Epithelial cell of umbilical artery (primary cell): ENCODE measurements around the gene PDE1C. TPM values are rescaled to one million over a fixed set of nuclear protein-coding genes. Genes with fewer than 3 reads are reported as not detected.

Experiments
- total RNA-seq: library from RNA; depleted of rRNA; stranded (reverse); fragments of >200 nt; gene quantifications from 2 replicates; pipeline ENCODE4 v1.2.3, GENCODE V29; 2014

The PDE1C gene
- 3.6 and 4.7 TPM in 2 replicates for total RNA-seq

DNA sequence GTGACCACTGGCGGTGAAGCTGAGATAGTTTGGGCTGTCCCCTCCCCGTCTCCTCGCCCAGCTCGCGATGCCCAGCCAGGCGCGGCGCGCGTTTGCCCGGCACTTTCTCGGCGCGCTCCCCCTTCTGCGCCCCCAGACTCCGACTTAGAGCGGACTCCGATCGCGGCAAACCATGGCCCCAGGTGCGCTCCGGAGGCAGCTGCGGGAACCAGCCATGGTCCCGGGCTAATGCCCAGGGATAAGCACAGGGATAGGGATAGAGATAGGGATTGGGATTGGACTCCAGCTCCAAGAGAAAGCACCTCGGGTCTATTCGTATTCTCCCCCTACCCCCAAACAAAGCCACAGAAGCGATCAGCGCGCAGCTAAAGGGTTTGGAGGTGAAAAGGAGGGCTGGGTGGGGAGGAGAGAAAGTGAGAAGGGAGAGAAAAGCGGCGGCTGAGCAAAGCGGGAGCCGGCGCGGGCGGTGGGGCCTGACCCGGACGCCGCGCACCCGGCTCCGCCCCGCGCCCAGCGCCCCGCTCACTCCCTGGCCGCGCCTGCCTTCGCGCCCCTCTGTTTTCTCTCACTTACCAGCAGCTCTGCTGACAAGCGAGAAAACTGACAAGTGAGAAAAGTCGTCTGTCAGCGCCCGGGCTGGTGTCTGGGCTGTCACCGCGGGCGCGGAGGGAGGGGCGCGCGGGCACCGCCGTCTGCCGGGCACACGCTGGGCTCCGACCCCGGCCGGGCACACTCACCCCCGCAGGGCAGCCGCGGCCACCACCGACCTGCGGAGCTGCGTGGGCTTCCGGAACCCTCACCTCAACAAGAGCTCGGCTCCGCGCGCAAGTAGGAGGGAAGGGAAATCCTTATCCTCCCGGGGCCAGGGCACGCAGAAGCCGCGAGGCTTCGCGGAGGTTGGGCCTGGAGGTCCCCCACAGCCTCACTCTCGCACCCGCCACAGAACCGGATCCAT lies at the start of gene PDE1C:
PDE1C (minus strand) TSS at position 2 of the 955 bp plus-strand sequence.

